ENCODE results near the gene STAB1. TPM values are rescaled to one million over a fixed set of nuclear protein-coding genes. Genes with fewer than 3 reads are reported as not detected.

The STAB1 gene
- polyA plus RNA-seq, 4 donors = 31.3 to 42.3 (median 38.5) TPM

- DNase-seq (ENCODE audit: low read depth in 4 of 4, low spot score in 3 of 4) = no peak
These were observed 10.3 kb upstream of the STAB1 start for GRCh38 chr3:52484680-52485461.

- DNase-seq (ENCODE audit: low read depth in 4 of 4, low spot score in 3 of 4) = no peak
These were observed 7.9 kb upstream of the STAB1 start for GRCh38 chr3:52487050-52487787.

- no peak for DNase-seq (ENCODE audit: low read depth in 4 of 4, low spot score in 3 of 4)
These were observed 7.1 kb upstream of the STAB1 start for GRCh38 chr3:52487788-52488691.

- DNase-seq (ENCODE audit: low read depth in 4 of 4, low spot score in 3 of 4) = no peak
These were observed 6.4 kb upstream of the STAB1 start for GRCh38 chr3:52488746-52489145.

- no peak for DNase-seq (ENCODE audit: low read depth in 4 of 4, low spot score in 3 of 4)
These were observed 5.7 kb upstream of the STAB1 start for GRCh38 chr3:52489453-52489852.

- DNase-seq (ENCODE audit: low read depth in 4 of 4, low spot score in 3 of 4) = no peak
These were observed 4.9 kb upstream of the STAB1 start for GRCh38 chr3:52490035-52490938.

- DNase-seq (ENCODE audit: low read depth in 4 of 4, low spot score in 3 of 4) = no peak
These were observed 4.1 kb upstream of the STAB1 start for GRCh38 chr3:52490939-52491526.

GRCh38 chr3:52492059-52492458 lies 3.1 kb upstream of the STAB1 start:
- DNase-seq (ENCODE audit: low read depth in 4 of 4, low spot score in 3 of 4) = no peak

- DNase-seq (ENCODE audit: low read depth in 4 of 4, low spot score in 3 of 4) = no peak
These were observed 1.7 kb upstream of the STAB1 start for GRCh38 chr3:52493232-52494017.

- DNase-seq (ENCODE audit: low read depth in 4 of 4, low spot score in 3 of 4) = no peak
These were observed 693 bp upstream of the STAB1 start for GRCh38 chr3:52494445-52494844.

GRCh38 chr3:52495777-52496602 lies 852 bp downstream of the STAB1 start:
- no peak for DNase-seq (ENCODE audit: low read depth in 4 of 4, low spot score in 3 of 4)

GRCh38 chr3:52498137-52499054 lies 3.3 kb downstream of the STAB1 start:
- no peak for DNase-seq (ENCODE audit: low read depth in 4 of 4, low spot score in 3 of 4)

- DNase-seq (ENCODE audit: low read depth in 4 of 4, low spot score in 3 of 4) = no peak
These were observed 5.9 kb downstream of the STAB1 start for GRCh38 chr3:52501046-52501445.

- no peak for DNase-seq (ENCODE audit: low read depth in 4 of 4, low spot score in 3 of 4)
These were observed 6.9 kb downstream of the STAB1 start for GRCh38 chr3:52502001-52502400.

- no peak for DNase-seq (ENCODE audit: low read depth in 4 of 4, low spot score in 3 of 4)
These were observed 7.7 kb downstream of the STAB1 start for GRCh38 chr3:52502808-52503350.

- DNase-seq (ENCODE audit: low read depth in 4 of 4, low spot score in 3 of 4) = no peak
These were observed 8.8 kb downstream of the STAB1 start for GRCh38 chr3:52503788-52504424.

All from right renal pelvis (tissue), 4 donors.